GM12891 (cell line): ENCODE measurements around the gene ABCC1.

Experiments used
- POLR2A ChIP-seq: IDR thresholded peaks from 2 replicates; pipeline ENCODE4 v1.6.1; 2011; ENCODE audit warnings: low read depth, low read length, control low read depth
- POLR2AphosphoS5 ChIP-seq: IDR thresholded peaks from 2 replicates; pipeline ENCODE4 v1.6.1; 2011; ENCODE audit warnings: low read depth, low read length, control low read depth

DNA sequence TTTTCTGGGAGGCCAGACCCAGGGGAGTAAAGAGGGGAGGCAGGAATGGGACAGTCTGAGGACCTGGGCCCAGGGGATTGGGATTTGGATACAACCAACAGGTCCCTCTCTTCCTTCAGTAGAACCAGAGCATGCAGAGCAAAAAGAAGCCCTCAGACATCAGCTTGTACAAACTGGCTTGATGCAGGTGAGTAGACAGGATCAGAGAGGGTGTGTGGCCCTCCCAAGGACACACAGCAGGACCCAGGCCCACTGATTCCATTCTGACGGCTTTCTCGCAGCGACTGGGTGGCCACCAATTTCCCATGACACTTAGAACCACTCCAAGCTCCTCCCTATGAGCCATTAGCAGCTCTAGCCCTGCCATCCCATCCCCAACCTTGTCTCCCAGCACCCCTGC lies 210.2 kb downstream of the ABCC1 start:
- TF ChIP-seq POLR2A (no peak), POLR2AphosphoS5 (no peak)
